ENCODE data around the gene SV2C. TPM values are rescaled to one million over a fixed set of nuclear protein-coding genes. Genes with fewer than 3 reads are reported as not detected.

SV2C gene
- total RNA-seq, 1 experiment from 2014 or later, result not detected

DNA sequence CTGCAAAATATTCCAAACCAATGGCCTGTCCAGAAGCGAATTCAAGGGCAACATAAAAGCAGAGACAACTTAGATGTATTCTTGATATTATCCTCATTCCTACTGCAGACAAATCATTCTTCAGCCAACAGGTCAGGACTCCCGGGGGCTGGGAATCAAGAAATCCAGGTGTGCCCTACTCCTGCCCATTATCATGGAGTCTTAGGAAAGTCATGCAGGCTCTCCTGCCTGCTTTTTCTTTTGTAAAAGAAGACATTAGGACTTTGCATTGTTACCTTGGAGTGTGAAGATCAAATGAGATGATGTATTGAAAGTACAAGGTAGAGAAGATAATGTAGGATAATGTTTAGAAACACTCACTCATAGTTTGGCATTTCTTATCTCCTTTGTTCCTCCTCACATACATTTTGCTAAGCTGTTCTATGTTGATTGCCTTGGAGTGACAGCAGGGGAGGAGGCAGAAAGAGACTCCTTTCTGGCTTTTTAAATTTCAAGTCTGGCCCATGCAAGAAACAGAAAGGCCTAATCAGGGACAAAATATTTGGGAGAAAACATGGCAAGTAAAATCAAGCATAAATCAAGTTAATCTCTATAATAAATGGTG, 113.8 kb downstream of the SV2C start:
- H3K4me2 ChIP-seq (ENCODE audit: low read length), result no peak overlapping the region

More for the DNA sequence above, 113.8 kb downstream of the SV2C start:
- H3K9ac ChIP-seq (ENCODE audit: low read length), result no peak overlapping the region
- ChIA-PET POLR2A (no interaction called here), RAD21 (ENCODE audit: low non-redundant PET in 1 of 2, low total read pairs in 2 of 2, uncharacterized antibody in 2 of 2, unreplicated experiment in 2 of 2) (no interaction called here), CTCF (no interaction called here)
- TF ChIP-seq EZH2 (IDR thresholded peaks at IDR 0.05), result no peak
- no peak for TF ChIP-seq CBX3 (IDR thresholded peaks at IDR 0.05; ENCODE audit: low read depth)
- no peak for TF ChIP-seq POLR2A (IDR thresholded peaks at IDR 0.05; ENCODE audit: borderline replicate concordance, extremely low read depth, insufficient read depth, insufficient read length)
- no peak for TF ChIP-seq CEBPB (IDR thresholded peaks at IDR 0.05; ENCODE audit: low read depth)
- TF ChIP-seq SP1 (IDR thresholded peaks at IDR 0.05; ENCODE audit: low read depth), result no peak
- TF ChIP-seq FOSL1 (IDR thresholded peaks at IDR 0.05; ENCODE audit: low read depth), result no peak
- no peak for TF ChIP-seq EZH2phosphoT487 (IDR thresholded peaks at IDR 0.05; ENCODE audit: borderline replicate concordance)
- TF ChIP-seq, protein P1, sequence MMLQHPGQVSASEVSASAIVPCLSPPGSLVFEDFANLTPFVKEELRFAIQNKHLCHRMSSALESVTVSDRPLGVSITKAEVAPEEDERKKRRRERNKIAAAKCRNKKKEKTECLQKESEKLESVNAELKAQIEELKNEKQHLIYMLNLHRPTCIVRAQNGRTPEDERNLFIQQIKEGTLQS (IDR thresholded peaks at IDR 0.05), result no peak
- TF ChIP-seq POLR2AphosphoS5 (IDR thresholded peaks at IDR 0.05; ENCODE audit: low read depth, low read length), result no peak
- TF ChIP-seq ZBTB33 (IDR thresholded peaks at IDR 0.05; ENCODE audit: extremely low read depth, insufficient replicate concordance, low read length), result no peak
- TF ChIP-seq, protein P2, sequence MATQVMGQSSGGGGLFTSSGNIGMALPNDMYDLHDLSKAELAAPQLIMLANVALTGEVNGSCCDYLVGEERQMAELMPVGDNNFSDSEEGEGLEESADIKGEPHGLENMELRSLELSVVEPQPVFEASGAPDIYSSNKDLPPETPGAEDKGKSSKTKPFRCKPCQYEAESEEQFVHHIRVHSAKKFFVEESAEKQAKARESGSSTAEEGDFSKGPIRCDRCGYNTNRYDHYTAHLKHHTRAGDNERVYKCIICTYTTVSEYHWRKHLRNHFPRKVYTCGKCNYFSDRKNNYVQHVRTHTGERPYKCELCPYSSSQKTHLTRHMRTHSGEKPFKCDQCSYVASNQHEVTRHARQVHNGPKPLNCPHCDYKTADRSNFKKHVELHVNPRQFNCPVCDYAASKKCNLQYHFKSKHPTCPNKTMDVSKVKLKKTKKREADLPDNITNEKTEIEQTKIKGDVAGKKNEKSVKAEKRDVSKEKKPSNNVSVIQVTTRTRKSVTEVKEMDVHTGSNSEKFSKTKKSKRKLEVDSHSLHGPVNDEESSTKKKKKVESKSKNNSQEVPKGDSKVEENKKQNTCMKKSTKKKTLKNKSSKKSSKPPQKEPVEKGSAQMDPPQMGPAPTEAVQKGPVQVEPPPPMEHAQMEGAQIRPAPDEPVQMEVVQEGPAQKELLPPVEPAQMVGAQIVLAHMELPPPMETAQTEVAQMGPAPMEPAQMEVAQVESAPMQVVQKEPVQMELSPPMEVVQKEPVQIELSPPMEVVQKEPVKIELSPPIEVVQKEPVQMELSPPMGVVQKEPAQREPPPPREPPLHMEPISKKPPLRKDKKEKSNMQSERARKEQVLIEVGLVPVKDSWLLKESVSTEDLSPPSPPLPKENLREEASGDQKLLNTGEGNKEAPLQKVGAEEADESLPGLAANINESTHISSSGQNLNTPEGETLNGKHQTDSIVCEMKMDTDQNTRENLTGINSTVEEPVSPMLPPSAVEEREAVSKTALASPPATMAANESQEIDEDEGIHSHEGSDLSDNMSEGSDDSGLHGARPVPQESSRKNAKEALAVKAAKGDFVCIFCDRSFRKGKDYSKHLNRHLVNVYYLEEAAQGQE (IDR thresholded peaks at IDR 0.05; ENCODE audit: low read depth), result no peak
- no peak for TF ChIP-seq EGR1 (IDR thresholded peaks at IDR 0.05; ENCODE audit: low read depth)
- TF ChIP-seq RAD21 (IDR thresholded peaks at IDR 0.05; ENCODE audit: low read depth), result no peak
- no peak for TF ChIP-seq SRF (IDR thresholded peaks at IDR 0.05; ENCODE audit: low read depth)
- TF ChIP-seq ELF1 (IDR thresholded peaks at IDR 0.05; ENCODE audit: borderline replicate concordance, low read depth), result no peak
- no peak for TF ChIP-seq CTCF (IDR thresholded peaks at IDR 0.05 in 2 of 3, conservative IDR thresholded peaks at IDR 0.05 in 1 of 3; ENCODE audit: borderline replicate concordance in 1 of 3, insufficient read depth in 1 of 3, low read depth in 2 of 3, low read length in 2 of 3)
- TF ChIP-seq SIN3A (IDR thresholded peaks at IDR 0.05; ENCODE audit: low read depth), result no peak
- no peak for TF ChIP-seq YY1 (IDR thresholded peaks at IDR 0.05; ENCODE audit: extremely low read depth, insufficient replicate concordance, low read depth, low read length)
- H3K27me3 ChIP-seq (ENCODE audit: insufficient read depth, low read length), result peaks cover 47% of the 10 kb centered on the region
- BruUV-seq (replicated peaks), result no TSS peak
- no peaks in the 10 kb centered on the region for H3K9me2 ChIP-seq (ENCODE audit: insufficient read depth)
- no peak overlapping the region for H3K27ac ChIP-seq (ENCODE audit: low read depth, low read length)
- no peak overlapping the region for H2AFZ ChIP-seq (ENCODE audit: low read depth, low read length, poor library complexity, severe bottlenecking)
- no peaks in the 10 kb centered on the region for H4K20me1 ChIP-seq (ENCODE audit: insufficient read depth)
- ATAC-seq (no peak), DNase-seq (ENCODE audit: low read depth, low spot score) (no peak)
- H3K4me3 ChIP-seq (replicated peaks in 1 of 2; ENCODE audit: low read depth in 1 of 2, low read length in 2 of 2), result no peak overlapping the region
- intact Hi-C loops (cut with micrococcal nuclease), result no loop called here
- no peaks in the 10 kb centered on the region for H3K9me3 ChIP-seq (ENCODE audit: control insufficient read depth in 1 of 2, insufficient read depth in 1 of 2, low read depth in 1 of 2, low read length in 2 of 2)
- H3K4me1 ChIP-seq (ENCODE audit: control insufficient read depth in 1 of 2, insufficient read depth in 2 of 2, low read length in 2 of 2), result no peaks in the 10 kb centered on the region
- H3K79me2 ChIP-seq (ENCODE audit: insufficient read depth, low read length), result no peaks in the 10 kb centered on the region
- no peaks in the 10 kb centered on the region for H3K36me3 ChIP-seq (ENCODE audit: control insufficient read depth in 1 of 2, insufficient read depth in 2 of 2, low read length in 2 of 2)

All from HCT116 (cell line).